ENCODE results near the gene C13orf46. TPM values are rescaled to one million over a fixed set of nuclear protein-coding genes. Genes with fewer than 3 reads are reported as not detected.

The C13orf46 gene
- polyA plus RNA-seq, 4 donors = 0.06 to 0.40 (median 0.15) TPM

DNA sequence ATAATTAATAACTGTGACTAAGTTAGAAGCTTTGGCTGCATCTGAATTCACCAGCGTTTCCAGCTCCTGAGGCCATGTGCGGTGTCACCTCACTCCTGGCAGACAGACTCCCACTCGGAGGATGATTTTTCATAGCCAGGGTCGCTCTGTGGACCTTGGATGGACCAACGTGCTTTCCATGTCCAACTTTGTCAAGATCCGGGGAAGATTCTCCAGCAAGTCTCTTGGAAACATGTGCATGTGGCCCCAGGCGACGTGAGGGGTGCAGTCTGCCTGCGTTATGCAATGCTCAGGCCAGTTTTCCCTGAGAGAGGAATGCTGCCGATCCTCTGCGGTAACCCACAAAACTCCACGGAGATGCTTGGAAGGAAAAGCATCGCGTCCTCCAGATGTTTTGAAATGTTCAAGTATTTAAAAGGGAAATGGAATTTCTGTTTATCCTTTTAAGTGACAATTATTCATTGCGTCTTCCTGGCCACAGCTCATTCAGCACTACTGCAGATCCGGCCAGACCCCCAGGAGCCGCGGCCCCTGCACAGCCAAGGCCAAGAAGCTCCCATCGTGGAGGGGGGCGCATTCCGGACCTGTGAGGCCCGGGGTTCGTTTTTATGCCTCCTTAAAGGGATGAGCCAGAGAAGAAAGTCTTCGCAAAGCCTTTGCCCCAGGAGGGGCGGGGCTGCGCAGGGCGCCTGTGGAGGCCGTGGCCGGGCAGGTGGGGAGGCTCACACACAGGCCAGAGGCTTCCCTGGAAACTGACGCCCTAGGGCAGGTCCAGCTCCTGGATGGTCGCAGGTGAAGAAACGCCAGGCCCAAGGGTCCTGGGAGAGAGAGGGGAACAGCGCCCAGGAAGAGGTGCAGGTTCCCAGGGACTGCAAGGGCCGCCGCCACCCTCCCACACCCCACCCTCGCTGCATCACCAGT, 46.0 kb downstream of the C13orf46 start:
- no peak for DNase-seq (ENCODE audit: low read depth in 4 of 4, low spot score in 2 of 4)

DNA sequence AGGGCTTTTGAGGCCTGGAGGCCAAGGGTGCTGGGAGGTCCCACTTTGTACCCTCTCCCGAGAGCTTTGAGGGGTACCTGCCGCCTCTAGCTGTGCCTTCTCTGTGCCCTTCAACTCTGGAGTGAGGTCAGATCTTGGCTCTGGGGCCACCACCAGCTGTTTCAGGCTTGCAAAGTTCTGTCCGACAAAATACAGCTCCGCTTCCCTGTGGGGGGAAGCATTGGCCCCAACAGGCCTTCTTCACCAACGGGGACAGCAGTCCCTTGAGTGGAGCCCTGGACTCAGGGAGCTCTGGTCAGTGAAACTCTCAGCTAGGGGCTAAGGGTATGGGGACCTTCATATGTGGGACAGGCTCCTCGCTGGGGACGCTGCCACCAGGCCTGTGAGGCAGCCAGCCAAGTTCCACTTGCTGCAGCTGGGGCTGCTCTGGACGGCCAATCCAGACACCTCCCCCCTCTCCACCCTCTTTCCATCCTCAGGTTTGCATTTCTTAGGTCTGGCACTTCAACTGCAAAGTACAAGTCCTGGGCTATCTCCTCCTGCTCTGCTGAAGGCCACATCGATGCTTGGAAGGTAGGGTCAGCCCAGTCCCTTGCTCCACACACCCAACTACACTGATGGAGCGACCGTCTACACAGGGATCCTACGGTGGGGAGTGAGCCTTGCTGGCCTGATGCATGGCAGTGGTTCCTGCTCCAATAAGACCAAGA, 46.8 kb downstream of the C13orf46 start:
- DNase-seq (ENCODE audit: low read depth in 4 of 4, low spot score in 2 of 4) = no peak

DNA sequence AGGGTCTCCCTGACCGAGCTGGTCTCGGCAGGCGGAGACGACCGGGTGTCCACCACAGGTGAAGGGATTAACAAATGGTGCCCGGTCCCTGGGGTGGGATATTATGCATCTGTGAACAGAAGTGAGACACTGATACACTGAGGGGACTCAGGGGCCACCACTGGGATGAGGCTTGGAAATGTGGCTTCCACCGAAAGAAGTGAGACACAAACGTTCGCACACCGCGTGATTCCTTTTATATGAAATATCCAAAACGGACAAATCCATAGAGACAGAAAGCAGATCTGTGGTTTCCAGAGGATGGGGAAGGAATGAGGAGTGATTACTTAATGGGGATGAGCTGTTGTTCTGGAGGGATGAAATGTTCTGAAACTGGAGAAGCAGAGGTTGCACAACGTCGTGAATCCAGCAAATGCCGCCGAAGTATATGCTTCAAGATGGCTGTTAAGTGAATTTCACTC, 47.5 kb downstream of the C13orf46 start:
- no peak for DNase-seq (ENCODE audit: low read depth in 4 of 4, low spot score in 2 of 4)

DNA sequence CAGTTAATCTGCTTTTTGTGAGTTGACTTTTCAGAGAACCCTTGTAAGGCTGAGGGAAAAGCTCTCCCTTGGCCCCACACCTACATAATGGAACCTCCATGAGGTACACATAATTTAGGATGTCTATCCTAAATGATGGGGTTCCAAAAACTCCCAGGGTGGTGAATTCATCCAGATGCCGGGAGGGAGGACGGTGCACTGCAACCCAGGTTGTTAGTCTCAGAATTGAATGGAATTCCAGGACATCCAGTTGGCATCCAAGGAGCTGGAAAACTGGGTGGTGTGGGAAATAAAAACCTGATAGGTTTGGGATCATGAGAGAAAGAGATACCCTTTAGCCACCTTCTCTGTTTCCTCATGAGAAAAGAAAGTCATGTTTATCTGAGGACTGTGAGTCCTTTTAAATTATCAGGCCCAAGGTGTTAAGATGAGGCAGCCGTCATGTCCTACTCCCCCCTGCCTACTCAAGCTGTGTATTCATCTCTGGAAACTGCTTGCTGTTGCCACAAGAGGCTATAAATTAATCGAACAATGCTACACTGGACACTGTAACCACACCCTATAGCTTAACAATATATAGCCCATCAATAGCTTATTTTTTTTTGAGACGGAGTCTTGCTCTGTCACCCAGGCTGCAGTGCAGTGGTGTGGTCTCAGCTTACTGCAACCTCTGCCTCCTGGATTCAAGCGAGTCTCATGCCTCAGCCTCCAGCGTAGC, 49.5 kb downstream of the C13orf46 start:
- no peak for DNase-seq (ENCODE audit: low read depth in 4 of 4, low spot score in 2 of 4)

DNA sequence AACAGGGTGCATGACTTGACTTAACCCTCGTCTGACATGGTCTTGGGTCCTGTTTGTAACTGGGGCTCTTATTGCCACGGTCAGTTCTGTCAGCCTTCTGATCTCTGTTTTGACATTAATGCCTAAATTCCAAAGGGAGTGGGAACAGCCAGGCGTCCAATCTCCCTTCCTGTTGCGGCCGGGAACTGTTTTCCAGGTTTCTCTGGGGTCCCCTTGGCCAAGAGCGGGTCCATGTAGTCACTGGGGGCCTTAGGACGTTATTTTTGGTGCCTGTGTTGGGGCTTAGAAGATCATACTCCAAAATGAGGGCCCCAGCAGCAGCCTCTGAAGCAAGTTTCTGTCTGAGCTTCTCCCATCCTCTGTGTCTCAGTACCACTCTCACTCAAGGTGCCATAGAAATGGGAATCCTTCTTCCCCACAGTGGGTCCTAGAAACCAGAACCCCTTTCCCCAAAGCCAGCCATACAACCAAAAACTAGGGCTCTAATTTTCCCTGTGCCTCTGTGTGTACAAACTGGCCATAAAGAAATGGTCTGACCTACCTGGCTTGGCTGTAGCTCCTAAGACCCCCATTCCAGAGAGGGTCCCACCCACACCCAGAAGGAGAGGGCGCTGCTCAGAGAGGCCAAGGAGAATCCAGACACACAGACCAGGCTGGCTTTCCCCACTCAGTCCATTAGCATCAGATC, 50.4 kb downstream of the C13orf46 start:
- DNase-seq (ENCODE audit: low read depth in 4 of 4, low spot score in 2 of 4) = no peak

DNA sequence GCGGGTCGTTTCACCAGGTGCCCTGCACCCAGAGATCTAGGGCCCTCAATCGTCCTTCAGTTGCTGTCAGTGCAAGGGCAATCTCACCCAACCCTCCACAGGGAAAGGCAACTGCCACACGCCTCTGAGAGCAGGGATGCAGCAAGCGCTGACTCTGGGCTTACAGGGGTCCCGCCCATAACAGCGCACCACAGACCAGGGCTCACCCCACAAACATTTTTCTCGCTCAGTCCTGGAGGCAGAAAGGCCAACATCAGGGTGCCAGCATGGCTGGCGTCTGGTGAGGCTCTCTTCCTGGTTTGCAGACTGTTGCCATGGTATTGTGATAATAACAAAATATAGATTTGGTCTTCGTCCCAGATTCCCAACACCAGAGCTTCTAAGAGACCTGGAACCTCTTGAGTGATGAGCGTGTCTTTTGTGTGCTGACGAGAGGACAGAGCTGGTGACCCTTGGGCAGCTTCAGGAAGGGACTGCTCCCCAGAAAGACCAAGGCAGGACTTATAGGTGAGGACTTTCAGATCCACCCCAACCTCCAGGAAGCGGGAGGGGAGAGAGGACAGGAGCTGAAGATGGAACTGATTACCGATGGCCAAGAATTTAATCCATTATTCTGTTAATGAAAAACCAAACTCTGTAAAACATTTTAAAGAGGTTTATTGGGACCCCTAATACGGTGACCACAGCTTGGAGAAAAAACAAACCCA, 51.3 kb downstream of the C13orf46 start:
- DNase-seq (ENCODE audit: low read depth in 4 of 4, low spot score in 2 of 4) = no peak

DNA sequence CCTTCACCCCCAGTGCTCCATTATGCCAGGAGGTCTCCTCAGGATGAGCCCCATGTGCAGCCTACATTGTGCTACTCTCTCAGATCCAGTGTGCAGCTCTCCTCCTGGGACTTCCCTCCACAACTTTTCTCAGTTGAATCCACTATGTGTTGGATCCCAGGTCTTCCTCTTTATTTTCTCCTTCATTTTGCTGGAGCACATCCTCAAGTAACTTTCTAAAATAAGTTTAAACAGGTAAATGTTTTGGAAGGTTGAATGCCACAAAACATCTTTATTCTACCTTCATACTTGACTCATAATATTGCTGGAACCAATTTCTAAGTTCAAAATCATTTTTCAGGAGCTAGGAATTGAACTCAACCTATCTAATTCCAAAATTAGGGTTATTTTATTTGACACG, 52.1 kb downstream of the C13orf46 start:
- no peak for DNase-seq (ENCODE audit: low read depth in 4 of 4, low spot score in 2 of 4)

DNA sequence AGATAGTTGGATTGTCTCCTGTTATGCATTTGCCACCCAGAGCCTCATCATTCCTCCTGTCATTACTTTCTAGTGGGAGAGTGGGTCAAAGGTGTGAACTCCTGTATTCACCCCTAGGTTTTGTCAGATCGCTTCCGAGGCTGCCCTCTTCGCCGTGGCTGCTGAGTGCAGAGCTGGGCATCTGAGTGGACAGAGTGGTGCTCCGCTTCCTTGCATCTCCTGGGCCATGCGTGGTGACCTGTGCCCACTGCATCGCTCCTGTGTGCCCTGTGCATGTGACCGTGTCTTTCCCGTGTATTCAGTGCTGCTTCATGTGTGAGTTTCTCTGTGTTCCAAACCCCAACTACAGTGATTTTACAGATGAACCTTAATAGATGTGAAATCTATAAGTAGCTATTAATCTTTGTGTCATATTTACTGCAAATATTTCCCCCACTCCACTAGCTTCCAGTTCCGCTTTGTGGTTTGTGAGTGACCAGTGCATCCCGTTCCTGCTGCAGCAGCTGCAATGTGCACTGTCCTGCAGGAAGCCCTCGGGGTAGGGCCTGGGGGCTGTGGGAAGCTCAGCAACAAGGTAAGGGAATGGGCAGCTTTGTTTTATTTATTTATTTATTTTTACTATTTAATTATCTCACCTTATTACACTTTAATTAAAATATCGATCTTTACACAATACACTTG, 53.1 kb downstream of the C13orf46 start:
- no peak for DNase-seq (ENCODE audit: low read depth in 4 of 4, low spot score in 2 of 4)

DNA sequence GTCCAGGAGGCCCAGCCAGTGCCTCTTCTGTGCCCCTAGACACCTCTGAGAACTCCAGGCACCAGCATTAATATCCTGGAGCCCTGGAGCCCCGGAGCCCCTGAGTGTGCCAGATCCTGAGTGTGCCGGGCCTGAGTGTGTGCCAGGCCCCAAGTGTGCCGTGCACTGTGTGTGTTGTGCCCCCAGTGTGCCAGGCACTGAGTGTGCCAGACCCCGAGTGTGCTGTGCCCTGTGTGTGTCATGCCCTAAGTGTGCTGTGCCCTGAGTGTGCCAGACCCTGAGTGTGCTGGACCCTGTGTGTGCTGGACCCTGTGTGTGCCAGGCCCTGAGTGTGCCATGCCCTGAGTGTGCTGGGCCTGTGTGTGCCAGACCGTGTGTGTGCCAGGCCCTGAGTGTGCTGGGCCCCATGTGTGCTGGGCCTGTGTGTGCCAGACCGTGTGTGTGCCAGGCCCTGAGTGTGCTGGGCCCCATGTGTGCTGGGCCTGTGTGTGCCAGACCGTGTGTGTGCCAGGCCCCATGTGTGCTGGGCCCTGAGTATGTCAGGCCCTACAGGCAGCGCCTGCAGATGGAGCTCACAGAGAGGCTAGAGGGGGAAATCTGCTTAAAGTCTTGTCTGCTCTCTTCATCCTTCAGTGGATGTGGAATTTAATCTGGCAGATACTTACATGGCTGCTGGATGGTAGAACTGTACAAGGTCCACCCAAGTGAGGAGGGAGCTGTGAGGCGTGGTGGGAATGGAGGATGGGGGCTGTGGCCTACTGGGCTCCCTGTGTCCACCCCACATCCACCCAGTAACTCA, 53.9 kb downstream of the C13orf46 start:
- DNase-seq (ENCODE audit: low read depth in 4 of 4, low spot score in 2 of 4) = no peak

DNA sequence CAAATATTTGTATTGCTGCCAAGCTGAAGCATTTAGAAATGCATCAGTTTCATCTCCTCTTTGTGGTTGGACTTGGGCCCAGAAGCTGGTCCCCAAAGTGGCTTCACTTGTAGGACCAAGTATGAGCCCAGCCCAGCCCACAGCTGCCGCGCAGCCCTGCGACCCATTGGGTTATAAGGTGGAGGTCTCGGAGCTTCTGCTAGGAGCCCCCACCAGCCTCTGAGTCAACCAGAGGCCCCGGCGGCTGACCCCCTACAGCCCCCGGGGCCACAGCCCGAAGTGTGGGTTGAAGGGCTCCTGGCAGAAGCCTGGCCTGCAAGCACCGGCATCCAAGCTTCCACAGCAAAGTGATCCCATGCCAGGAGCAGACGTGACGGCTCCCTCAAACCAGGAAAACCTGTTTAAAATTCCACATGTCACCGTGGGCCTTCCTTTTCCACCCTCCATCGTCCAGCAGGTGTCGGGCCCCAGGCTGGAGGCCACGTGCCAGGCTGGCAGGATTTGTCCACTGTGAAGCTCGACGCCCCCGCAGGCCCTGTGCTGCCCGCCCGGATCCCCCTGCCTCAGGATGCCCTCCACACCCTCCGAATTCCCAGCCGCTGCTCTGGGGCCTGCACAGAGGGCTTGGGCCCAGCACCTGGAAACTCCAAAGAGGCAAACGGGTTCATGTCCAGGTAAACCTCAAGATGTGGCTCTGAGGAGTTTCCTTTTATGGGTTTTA, 54.7 kb downstream of the C13orf46 start:
- DNase-seq (ENCODE audit: low read depth in 4 of 4, low spot score in 2 of 4) = no peak

DNA sequence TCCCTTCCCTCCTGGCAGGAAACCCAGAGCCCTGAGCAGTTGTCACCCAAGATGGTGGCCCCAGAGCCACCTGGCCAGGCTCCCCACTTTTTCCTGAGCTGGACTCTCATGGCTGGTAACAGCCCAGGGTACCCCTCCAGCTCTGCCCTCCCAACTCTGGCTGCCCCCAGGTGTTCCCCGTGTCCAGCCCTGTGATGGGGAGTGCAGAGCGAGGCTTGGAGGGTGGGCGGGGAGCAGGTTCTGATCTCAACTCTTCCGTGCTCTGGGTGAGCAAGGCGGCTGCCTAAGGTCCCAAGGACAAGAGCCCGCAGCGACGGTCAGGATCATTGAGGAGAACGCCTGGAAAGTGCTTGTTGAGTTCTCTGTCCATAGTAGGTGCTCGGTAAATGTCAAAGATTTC, 55.3 kb downstream of the C13orf46 start:
- no peak for DNase-seq (ENCODE audit: low read depth in 4 of 4, low spot score in 2 of 4)

DNA sequence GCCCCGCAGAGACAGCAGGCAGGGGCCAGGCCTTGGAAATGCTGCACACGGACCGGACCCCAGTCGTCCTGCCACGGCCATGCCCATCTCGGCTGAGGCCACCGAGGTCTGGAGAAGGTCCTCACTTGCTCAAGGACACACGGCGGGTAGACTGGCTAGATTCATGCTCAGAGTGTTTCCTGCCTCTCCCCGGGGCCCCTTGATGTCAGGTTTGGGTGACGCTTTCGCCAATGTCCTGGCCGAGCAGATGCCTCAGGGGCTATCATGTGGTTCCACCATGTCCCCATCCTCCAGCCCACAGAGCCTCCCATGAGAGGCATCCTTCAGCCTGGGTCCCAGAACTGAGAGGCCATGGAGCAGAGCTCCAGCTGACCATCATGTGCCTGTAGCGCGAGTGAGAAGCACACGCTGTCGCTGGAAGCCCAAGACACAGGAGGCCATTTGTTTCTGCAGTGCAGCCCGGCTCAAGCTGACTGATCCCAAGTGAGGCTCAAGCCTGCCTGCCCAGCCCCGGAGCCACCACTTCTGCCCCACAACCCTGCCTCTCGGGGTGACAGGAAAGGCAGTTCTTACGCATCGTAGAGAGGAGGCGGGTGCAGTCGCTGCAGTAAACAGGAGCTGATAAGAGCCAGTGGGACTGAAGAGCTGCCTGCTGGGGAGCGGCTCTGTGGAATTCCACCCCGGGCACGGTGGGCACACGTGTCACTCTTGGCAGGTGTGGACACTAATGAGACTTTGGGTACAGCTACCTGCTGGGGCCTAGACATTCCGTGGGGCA, 56.1 kb downstream of the C13orf46 start:
- no peak for DNase-seq (ENCODE audit: low read depth in 4 of 4, low spot score in 2 of 4)

DNA sequence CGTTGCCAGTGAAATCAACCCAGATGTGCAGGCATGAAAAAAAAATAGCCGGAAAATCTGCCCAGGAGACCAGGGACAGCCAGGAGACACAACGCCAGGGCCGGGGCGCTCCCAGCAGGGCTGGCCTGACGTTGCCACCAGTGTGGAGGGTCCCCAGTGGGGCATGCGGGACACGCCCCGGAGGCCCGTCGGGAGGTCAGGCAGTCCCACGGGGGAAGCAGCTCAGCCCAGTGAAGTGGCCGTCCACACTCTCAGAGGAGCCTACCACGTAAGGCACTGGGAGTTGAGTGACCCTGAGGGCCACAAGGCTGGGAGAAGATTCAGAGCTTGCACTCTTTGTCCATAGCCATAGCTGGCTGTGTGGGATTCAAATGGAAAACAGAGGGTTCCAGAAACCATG, 56.8 kb downstream of the C13orf46 start:
- no peak for DNase-seq (ENCODE audit: low read depth in 4 of 4, low spot score in 2 of 4)

DNA sequence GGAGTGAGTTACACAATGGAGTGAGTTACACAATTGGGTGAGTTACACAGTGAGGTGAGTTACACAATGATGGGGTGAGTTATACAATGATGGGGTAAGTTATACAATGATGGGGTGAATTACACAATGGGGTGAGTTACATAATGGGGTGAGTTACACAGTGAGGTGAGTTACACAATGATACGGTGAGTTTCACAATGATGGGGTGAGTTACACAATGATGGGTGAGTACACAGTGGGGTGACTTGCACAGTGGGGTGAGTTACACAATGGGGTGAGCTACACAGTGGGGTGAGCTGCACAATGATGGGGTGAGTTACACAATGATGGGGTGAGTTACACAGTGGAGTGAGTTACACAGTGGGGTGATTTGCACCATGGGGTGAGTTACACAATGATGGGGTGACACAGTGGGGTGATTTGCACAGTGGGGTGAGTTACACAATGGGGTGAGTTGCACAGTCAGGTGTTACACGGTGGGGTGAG, 57.5 kb downstream of the C13orf46 start:
- no peak for DNase-seq (ENCODE audit: low read depth in 4 of 4, low spot score in 2 of 4)

DNA sequence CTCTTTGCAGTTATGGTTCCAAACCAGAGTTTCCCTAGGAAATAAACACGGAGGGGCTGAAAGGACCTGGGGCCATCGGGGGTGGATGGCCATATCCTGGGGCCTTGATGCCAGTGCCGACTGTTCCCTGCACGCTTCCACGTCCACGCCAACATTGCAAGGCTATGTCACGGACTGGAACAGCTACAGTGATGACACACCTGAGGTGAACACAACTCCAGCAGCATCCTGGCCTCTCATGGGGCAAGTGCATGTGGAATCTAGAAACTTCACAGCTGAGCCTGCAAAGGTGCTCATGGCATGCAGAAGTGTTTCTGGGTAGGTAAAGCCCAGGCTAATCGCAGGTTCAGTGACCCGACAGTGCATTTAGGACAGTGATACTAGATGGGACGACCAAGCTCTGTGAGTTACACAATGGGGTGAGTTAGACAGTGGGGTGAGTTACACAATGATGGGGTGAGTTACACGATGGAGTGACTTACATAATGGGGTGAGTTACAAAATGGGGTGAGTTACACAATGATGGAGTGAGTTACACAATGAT, 58.0 kb downstream of the C13orf46 start:
- DNase-seq (ENCODE audit: low read depth in 4 of 4, low spot score in 2 of 4) = no peak

DNA sequence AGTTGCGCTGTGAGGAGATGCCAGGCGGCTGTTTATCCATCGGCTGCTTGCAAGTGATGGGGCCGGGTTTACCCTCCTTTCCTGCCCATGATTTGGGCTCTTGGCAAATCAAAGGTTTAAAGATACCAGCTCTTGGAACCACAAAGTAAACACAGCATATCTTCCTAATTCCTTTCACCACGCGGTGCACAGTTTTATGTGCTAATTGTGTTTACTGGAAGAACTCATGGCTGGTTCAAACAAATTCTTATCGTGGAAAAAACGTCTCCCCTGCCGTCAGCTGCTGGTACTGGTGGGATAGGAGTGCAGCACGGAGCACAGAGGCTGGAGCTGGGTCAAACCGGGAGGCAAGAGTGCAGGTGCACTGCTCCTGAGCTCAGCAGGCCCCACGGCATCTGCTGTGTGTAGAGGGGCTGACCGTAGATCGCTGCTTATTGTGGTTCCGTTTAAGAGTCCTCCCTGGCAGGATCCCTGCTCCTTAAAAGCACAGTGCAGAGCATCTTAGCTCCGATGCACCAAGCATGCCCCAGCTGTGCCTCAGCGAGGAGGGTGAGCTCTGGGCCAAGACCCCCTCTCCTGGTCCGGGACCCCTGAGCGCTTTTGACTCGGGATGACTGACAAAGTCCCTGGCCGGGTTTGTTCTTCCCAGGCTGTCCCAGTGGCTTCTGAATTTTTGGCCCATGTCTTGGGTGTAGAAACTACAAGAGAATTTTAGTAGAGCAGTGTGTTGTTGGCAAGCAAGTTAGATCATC, 58.7 kb downstream of the C13orf46 start:
- no peak for DNase-seq (ENCODE audit: low read depth in 4 of 4, low spot score in 2 of 4)

Data from left renal cortex interstitium (tissue), 4 donors.